Keratinocyte (primary cell): ENCODE results near the gene TK1. TPM values are rescaled to one million over a fixed set of nuclear protein-coding genes. Genes with fewer than 3 reads are reported as not detected.

ENCODE experiments used
- DNase-seq: peaks from one replicate; pipeline ENCODE4 v3.0.0-alpha.2; 2011; ENCODE audit warnings: low read depth, missing footprints, low spot score
- FAIRE-seq: peaks from 2 replicates; lab custom pipeline; 2011; peaks lifted over from hg19 to GRCh38; lab: Jason Lieb, UNC
- H2AFZ ChIP-seq: 2 replicates; pipeline ENCODE4 v1.6.0; 2012; ENCODE audit warnings: low read length, control low read depth, inconsistent platforms; ENCODE audit not compliant: control insufficient read depth
- H3K27ac ChIP-seq: 2 replicates; pipeline ENCODE4 v1.5.1; 2011; ENCODE audit warnings: low read length; ENCODE audit not compliant: control insufficient read depth, insufficient read depth
- H3K27me3 ChIP-seq: 3 replicates; pipeline ENCODE4 v1.6.0; 2011; ENCODE audit warnings: low read length; ENCODE audit not compliant: control insufficient read depth, insufficient read depth; ENCODE audit errors: extremely low read depth
- H3K36me3 ChIP-seq, 2 experiments: 2 replicates in 1 of 2; 3 replicates in 1 of 2; pipeline ENCODE4 v1.5.1; 2011; ENCODE audit warnings: low read length in 2 of 2, mild to moderate bottlenecking in 1 of 2; ENCODE audit not compliant: control insufficient read depth in 2 of 2, insufficient read depth in 2 of 2; ENCODE audit errors: extremely low read depth in 1 of 2
- H3K4me1 ChIP-seq: 3 replicates; pipeline ENCODE4 v1.5.1; 2011; ENCODE audit warnings: low read length; ENCODE audit not compliant: control insufficient read depth, insufficient read depth; ENCODE audit errors: extremely low read depth
- H3K4me2 ChIP-seq: 3 replicates; pipeline ENCODE4 v1.6.0; 2011; ENCODE audit warnings: low read depth, low read length; ENCODE audit not compliant: control insufficient read depth, insufficient read depth; ENCODE audit errors: extremely low read depth
- H3K4me3 ChIP-seq, 3 experiments: fragments of 200-600 bp in 1 of 3; sonication (generic) in 1 of 3; 2 replicates in 2 of 3; 3 replicates in 1 of 3; pipeline ENCODE4 v1.5.1; 2011 to 2016; ENCODE audit warnings: low read length in 3 of 3, mild to moderate bottlenecking in 3 of 3, control low read depth in 2 of 3, inconsistent platforms in 1 of 3, low read depth in 1 of 3, mixed read lengths in 1 of 3, mixed run types in 1 of 3, moderate library complexity in 1 of 3; ENCODE audit not compliant: control insufficient read depth in 2 of 3, insufficient read depth in 2 of 3; ENCODE audit errors: extremely low read depth in 1 of 3
- H3K79me2 ChIP-seq: 2 replicates; pipeline ENCODE4 v1.6.0; 2012; ENCODE audit warnings: low read length; ENCODE audit not compliant: control insufficient read depth, insufficient read depth
- H3K9ac ChIP-seq: 3 replicates; pipeline ENCODE4 v1.6.0; 2011; ENCODE audit warnings: low read length; ENCODE audit not compliant: control insufficient read depth, insufficient read depth; ENCODE audit errors: extremely low read depth
- H3K9me1 ChIP-seq: 3 replicates; pipeline ENCODE4 v1.6.0; 2011; ENCODE audit warnings: low read length; ENCODE audit not compliant: control insufficient read depth, insufficient read depth; ENCODE audit errors: extremely low read depth
- H3K9me3 ChIP-seq: 2 replicates; pipeline ENCODE4 v1.5.1; 2012; ENCODE audit warnings: low read depth, low read length; ENCODE audit not compliant: control insufficient read depth
- H4K20me1 ChIP-seq: 3 replicates; pipeline ENCODE4 v1.6.0; 2011; ENCODE audit warnings: low read length; ENCODE audit not compliant: control insufficient read depth, insufficient read depth; ENCODE audit errors: extremely low read depth
- CTCF ChIP-seq, 3 experiments: IDR thresholded peaks in 1 of 3; conservative IDR thresholded peaks in 1 of 3; optimal IDR thresholded peaks in 1 of 3; 2 replicates in 2 of 3; 3 replicates in 1 of 3; pipeline versions ENCODE3 to v1.5.1; 2011; ENCODE audit warnings: low read length in 3 of 3, mild to moderate bottlenecking in 3 of 3, moderate library complexity in 2 of 3, control low read depth in 1 of 3, inconsistent platforms in 1 of 3; ENCODE audit not compliant: insufficient read depth in 2 of 3; ENCODE audit errors: extremely low read depth in 1 of 3
- EZH2 ChIP-seq: IDR thresholded peaks from one replicate; pipeline ENCODE4 v1.6.1; 2012; ENCODE audit warnings: inconsistent platforms, mild to moderate bottlenecking, low read length, moderate library complexity
- dilution Hi-C: fragments of 300-500 bp; cut with MboI; formaldehyde crosslinking; loops from one replicate; pipeline ENCODE4 v1.7.0; 2020; ENCODE audit warnings: low sequenced_read_pairs; ENCODE audit not compliant: extremely low pct_ligation_motif_present
- polyA plus RNA-seq, 5 experiments: library from polyadenylated mRNA; depleted of rRNA in 3 of 5; stranded (reverse) in 3 of 5; stranded (forward) in 1 of 5; unstranded in 1 of 5; fragments of >200 nt; gene quantifications; 1 replicate in 1 of 5; 2 replicates in 3 of 5; 3 replicates in 1 of 5; pipeline versions ENCODE4 v1.2.1 to v1.2.3, GENCODE V29; 2011 to 2012; ENCODE audit warnings: missing spikeins in 2 of 5, low read depth in 1 of 5, low replicate concordance in 1 of 5

The TK1 gene
- polyA plus RNA-seq, 1 donor (not counting 4 experiments of a cell fraction or from before 2014, with no cell fraction given) = 21.8 TPM

DNA sequence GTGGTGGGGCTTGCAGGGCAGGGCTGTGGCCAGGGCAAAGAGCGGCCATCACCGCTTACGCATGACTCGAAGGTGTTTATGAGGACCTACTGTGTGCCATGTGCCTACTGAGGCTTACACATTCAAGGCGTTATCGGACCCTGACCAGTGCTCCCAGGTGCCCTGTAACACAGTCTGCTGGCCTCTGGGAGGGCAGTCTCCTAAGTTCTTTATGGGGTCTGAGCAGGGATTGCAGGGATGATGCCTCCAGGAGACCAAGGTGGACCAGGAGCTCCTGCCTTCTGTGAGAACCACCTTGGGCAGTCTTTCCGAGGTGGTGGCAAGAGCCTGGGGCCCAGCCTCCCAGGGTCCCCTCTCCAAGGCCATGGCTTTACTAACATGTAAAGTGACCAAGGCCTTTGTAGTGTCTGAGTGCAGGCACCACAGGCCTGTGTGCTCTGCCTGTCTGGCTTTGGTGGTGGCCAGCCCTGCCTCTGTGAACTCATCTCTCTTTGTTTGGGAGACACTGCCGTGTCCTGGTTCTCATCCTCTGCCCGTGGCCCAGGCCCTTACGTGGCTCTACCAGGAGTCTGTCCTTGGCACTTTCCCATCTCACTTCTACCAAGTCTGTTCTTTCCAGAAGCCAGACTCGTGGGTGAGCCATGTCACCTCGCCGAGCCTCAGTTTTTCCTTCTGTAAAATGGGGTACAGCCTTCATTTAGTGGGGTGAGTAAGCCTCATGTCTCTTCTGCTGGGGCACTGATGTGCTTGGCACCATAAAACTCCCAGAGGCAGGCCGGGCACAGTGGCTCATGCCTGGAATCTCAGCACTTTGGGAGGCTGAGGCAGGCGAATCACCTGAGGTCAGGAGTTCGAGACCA is 21.9 kb downstream of the TK1 start:
- dilution Hi-C loops = no loop called here
- no peak for TF ChIP-seq CTCF (optimal IDR thresholded peaks at IDR 0.05 in 1 of 3, IDR thresholded peaks at IDR 0.05 in 1 of 3, conservative IDR thresholded peaks at IDR 0.05 in 1 of 3; ENCODE audit: extremely low read depth in 1 of 3, insufficient read depth in 2 of 3, low read length in 3 of 3)
- no peak for TF ChIP-seq EZH2
- FAIRE-seq (no peak), DNase-seq (no peak)
- Histone ChIP-seq H3K4me1 (peaks cover 26% of the 10 kb centered on the region), H3K27ac (no peak overlapping the region), H3K9me3 (no peaks in the 10 kb centered on the region), H3K4me3 (no peak overlapping the region), H4K20me1 (no peaks in the 10 kb centered on the region), H3K79me2 (no peaks in the 10 kb centered on the region), H3K4me2 (no peak overlapping the region), H3K36me3 (no peaks in the 10 kb centered on the region), H3K9ac (no peak overlapping the region), H3K27me3 (no peaks in the 10 kb centered on the region), H2AFZ (no peak overlapping the region), H3K9me1 (no peaks in the 10 kb centered on the region)

- Histone ChIP-seq H3K4me3 (no peak overlapping the region), H3K4me2 (no peak overlapping the region), H3K27ac (no peak overlapping the region), H3K36me3 (no peaks in the 10 kb centered on the region), H2AFZ (no peak overlapping the region), H3K9me1 (no peaks in the 10 kb centered on the region), H4K20me1 (no peaks in the 10 kb centered on the region), H3K9me3 (no peaks in the 10 kb centered on the region), H3K27me3 (no peaks in the 10 kb centered on the region), H3K79me2 (no peaks in the 10 kb centered on the region), H3K9ac (no peak overlapping the region), H3K4me1 (peaks cover 25% of the 10 kb centered on the region)
- TF ChIP-seq EZH2 (no peak), CTCF (optimal IDR thresholded peaks at IDR 0.05 in 1 of 3, IDR thresholded peaks at IDR 0.05 in 1 of 3, conservative IDR thresholded peaks at IDR 0.05 in 1 of 3; ENCODE audit: extremely low read depth in 1 of 3, insufficient read depth in 2 of 3, low read length in 3 of 3) (no peak)
- dilution Hi-C loops = no loop called here
- DNase-seq = no peak
- FAIRE-seq = no peak
Observed at GRCh38 chr17:78163881-78164747, 22.7 kb downstream of the TK1 start.
